H9 (cell line): ENCODE results near the gene DISC1. TPM values are rescaled to one million over a fixed set of nuclear protein-coding genes. Genes with fewer than 3 reads are reported as not detected.

ENCODE experiments used
- DNase-seq: peaks from one replicate; pipeline ENCODE4 v3.0.0-alpha.2; 2017
- H2AFZ ChIP-seq: one replicate; pipeline ENCODE4 v1.6.1; 2013; ENCODE audit warnings: mild to moderate bottlenecking, low read length, control low read depth, moderate library complexity
- H2AK5ac ChIP-seq: 2 replicates; pipeline ENCODE4 v1.6.1; 2013; ENCODE audit warnings: low read length, control low read depth, mixed read lengths; ENCODE audit not compliant: insufficient read length
- H2BK120ac ChIP-seq: one replicate; pipeline ENCODE4 v1.6.1; 2013; ENCODE audit warnings: low read depth, mild to moderate bottlenecking, low read length, control low read depth, inconsistent platforms; ENCODE audit not compliant: poor library complexity, severe bottlenecking
- H2BK12ac ChIP-seq: 2 replicates; pipeline ENCODE4 v1.6.1; 2013; ENCODE audit warnings: low read length, control low read depth, mixed read lengths, low read depth; ENCODE audit not compliant: insufficient read length
- H2BK15ac ChIP-seq: 2 replicates; pipeline ENCODE4 v1.6.1; 2013; ENCODE audit warnings: low read depth, low read length, control low read depth
- H2BK20ac ChIP-seq: one replicate; pipeline ENCODE4 v1.6.1; 2013; ENCODE audit warnings: low read depth, mild to moderate bottlenecking, low read length, control low read depth, inconsistent platforms; ENCODE audit not compliant: poor library complexity, severe bottlenecking
- H2BK5ac ChIP-seq: 2 replicates; pipeline ENCODE4 v1.6.1; 2013; ENCODE audit warnings: low read length, control low read depth, mixed read lengths; ENCODE audit not compliant: insufficient read length
- H3K14ac ChIP-seq: 2 replicates; pipeline ENCODE4 v1.6.1; 2013; ENCODE audit warnings: low read length, control low read depth; ENCODE audit not compliant: insufficient read depth
- H3K18ac ChIP-seq: 2 replicates; pipeline ENCODE4 v1.6.1; 2013; ENCODE audit warnings: low read depth, mild to moderate bottlenecking, mixed read lengths, low read length, control low read depth; ENCODE audit not compliant: insufficient read length
- H3K23ac ChIP-seq: 2 replicates; pipeline ENCODE4 v1.6.1; 2013; ENCODE audit warnings: low read length, control low read depth, mixed read lengths, low read depth; ENCODE audit not compliant: insufficient read length
- H3K23me2 ChIP-seq: 2 replicates; pipeline ENCODE4 v1.6.1; 2013; ENCODE audit warnings: low read depth, mild to moderate bottlenecking, mixed read lengths, low read length, control low read depth; ENCODE audit not compliant: insufficient read length, poor library complexity, severe bottlenecking
- H3K27ac ChIP-seq: 2 replicates; pipeline ENCODE4 v1.5.1; 2013; ENCODE audit warnings: low read length, control low read depth, mixed read lengths, low read depth; ENCODE audit not compliant: insufficient read length
- H3K27me3 ChIP-seq: 2 replicates; pipeline ENCODE4 v1.6.1; 2013; ENCODE audit warnings: low read length, control low read depth, inconsistent platforms; ENCODE audit not compliant: insufficient read depth
- H3K4ac ChIP-seq: 2 replicates; pipeline ENCODE4 v1.6.1; 2013; ENCODE audit warnings: low read depth, mild to moderate bottlenecking, control low read depth, inconsistent platforms, low read length, moderate library complexity
- H3K4me1 ChIP-seq: 2 replicates; pipeline ENCODE4 v1.6.1; 2013; ENCODE audit warnings: low read length, control low read depth, inconsistent platforms; ENCODE audit not compliant: insufficient read depth
- H3K4me2 ChIP-seq: 2 replicates; pipeline ENCODE4 v1.6.1; 2013; ENCODE audit warnings: low read length, control low read depth, mixed read lengths; ENCODE audit not compliant: insufficient read length, insufficient read depth
- H3K56ac ChIP-seq: 2 replicates; pipeline ENCODE4 v1.6.1; 2013; ENCODE audit warnings: low read depth, mild to moderate bottlenecking, mixed read lengths, low read length, control low read depth; ENCODE audit not compliant: insufficient read length
- H3K79me1 ChIP-seq: 2 replicates; pipeline ENCODE4 v1.6.1; 2013; ENCODE audit warnings: low read depth, mild to moderate bottlenecking, moderate library complexity, low read length, control low read depth, inconsistent platforms; ENCODE audit not compliant: insufficient read depth, poor library complexity, severe bottlenecking
- H3K79me2 ChIP-seq: 2 replicates; pipeline ENCODE4 v1.6.1; 2013; ENCODE audit warnings: low read length, control low read depth, inconsistent platforms; ENCODE audit not compliant: insufficient read depth
- H3K9ac ChIP-seq: 2 replicates; pipeline ENCODE4 v1.6.1; 2013; ENCODE audit warnings: low read length, control low read depth, mixed read lengths; ENCODE audit not compliant: insufficient read length; ENCODE audit errors: extremely low read depth
- H3K9me3 ChIP-seq: one replicate; pipeline ENCODE4 v1.6.1; 2013; ENCODE audit warnings: low read depth, low read length, inconsistent platforms; ENCODE audit not compliant: control insufficient read depth
- H3T11ph ChIP-seq: one replicate; pipeline ENCODE4 v1.6.1; 2013; ENCODE audit warnings: mild to moderate bottlenecking, low read length, control low read depth, inconsistent platforms
- H4K20me1 ChIP-seq: one replicate; pipeline ENCODE4 v1.6.1; 2013; ENCODE audit not compliant: control insufficient read depth, insufficient read length, insufficient read depth
- H4K5ac ChIP-seq: 2 replicates; pipeline ENCODE4 v1.6.1; 2013; ENCODE audit warnings: low read depth, mild to moderate bottlenecking, mixed read lengths, low read length, control low read depth; ENCODE audit not compliant: insufficient read length
- H4K8ac ChIP-seq: replicated peaks from 2 replicates; pipeline ENCODE4 v1.6.1; 2013; ENCODE audit warnings: low read length, control low read depth, mixed read lengths, low read depth; ENCODE audit not compliant: insufficient read length
- H4K91ac ChIP-seq: 2 replicates; pipeline ENCODE4 v1.6.1; 2013; ENCODE audit warnings: low read depth, mild to moderate bottlenecking, moderate library complexity, mixed read lengths, low read length, control low read depth; ENCODE audit not compliant: insufficient read length
- H3K27ac Mint-ChIP-seq, 3 experiments: 2 replicates in 2 of 3; 3 replicates in 1 of 3; pipeline ENCODE4 v1.8.0; 2020 to 2021; ENCODE audit warnings: mixed read lengths in 3 of 3, mild to moderate bottlenecking in 1 of 3, moderate library complexity in 1 of 3
- H3K27me3 Mint-ChIP-seq: 2 replicates; pipeline ENCODE4 v1.8.0; 2021; ENCODE audit warnings: low read depth, mild to moderate bottlenecking, moderate library complexity, mixed read lengths
- H3K36me3 Mint-ChIP-seq, 3 experiments: 2 replicates in 2 of 3; 3 replicates in 1 of 3; pipeline ENCODE4 v1.8.0; 2020 to 2021; ENCODE audit warnings: low read depth in 3 of 3, mixed read lengths in 3 of 3; ENCODE audit not compliant: insufficient read depth in 1 of 3
- H3K4me1 Mint-ChIP-seq, 2 experiments: 2 replicates each; pipeline ENCODE4 v1.8.0; 2020; ENCODE audit warnings: mixed read lengths in 2 of 2
- H3K4me3 Mint-ChIP-seq, 2 experiments: 2 replicates in 1 of 2; 3 replicates in 1 of 2; pipeline ENCODE4 v1.8.0; 2020 to 2021; ENCODE audit warnings: mild to moderate bottlenecking in 2 of 2, mixed read lengths in 2 of 2, moderate library complexity in 1 of 2
- H3K9me3 Mint-ChIP-seq, 2 experiments: 2 replicates in 1 of 2; 3 replicates in 1 of 2; pipeline ENCODE4 v1.8.0; 2020; ENCODE audit warnings: mild to moderate bottlenecking in 2 of 2, mixed read lengths in 2 of 2, moderate library complexity in 1 of 2
- CTCF ChIP-seq: fragments of 200-600 bp; sonication (generic); conservative IDR thresholded peaks from 3 replicates; pipeline ENCODE4 v1.8.0; 2021; ENCODE audit warnings: antibody characterized with exemption, mild to moderate bottlenecking
- total RNA-seq: library from RNA; stranded (reverse); gene quantifications from 2 replicates; pipeline ENCODE4 v1.2.1, GENCODE V29; 2021

DISC1 gene
- total RNA-seq, 1 experiment from 2014 or later: 2.5 TPM

GRCh38 chr1:231701306-231701705 is 74.7 kb downstream of the DISC1 start:
- Mint-ChIP-seq H3K27me3 (peaks cover under 1% of the 10 kb centered on the region; the same call in 1 of the 2 replicates), H3K36me3 (no peaks in the 10 kb centered on the region; a peak in 2 of 7 replicates), H3K27ac (no peak overlapping the region), H3K4me1 (peaks cover 0 to 6% of the 10 kb centered on the region in 2 experiments; a peak in 2 of 4 replicates), H3K4me3 (no peak overlapping the region), H3K9me3 (no peaks in the 10 kb centered on the region; a peak in 1 of 5 replicates)
- TF ChIP-seq CTCF: no peak
- Histone ChIP-seq H3K4ac (no peak overlapping the region), H3K79me2 (no peaks in the 10 kb centered on the region), H3K4me2 (no peak overlapping the region), H3K9me3 (no peaks in the 10 kb centered on the region), H3K4me1 (no peaks in the 10 kb centered on the region), H3K79me1 (no peaks in the 10 kb centered on the region), H3K27me3 (no peaks in the 10 kb centered on the region), H2AK5ac (no peak overlapping the region), H3K23me2 (no peaks in the 10 kb centered on the region), H2BK5ac (no peak overlapping the region), H4K5ac (no peak overlapping the region), H2BK15ac (no peak overlapping the region), H3K56ac (no peak overlapping the region), H3K27ac (no peak overlapping the region), H3K23ac (no peak overlapping the region), H4K20me1 (no peaks in the 10 kb centered on the region), H2BK120ac (no peak overlapping the region), H3K18ac (no peak overlapping the region), H4K91ac (no peak overlapping the region), H3K9ac (no peak overlapping the region), H3T11ph (no peak overlapping the region), H2AFZ (no peak overlapping the region), H3K14ac (no peak overlapping the region), H2BK12ac (no peak overlapping the region), H4K8ac (no peak overlapping the region), H2BK20ac (no peak overlapping the region)
- no peak for DNase-seq
